CD4-positive, CD25-positive, alpha-beta regulatory T cell (primary cell): ENCODE data around the gene FAM200B. TPM values are rescaled to one million over a fixed set of nuclear protein-coding genes. Genes with fewer than 3 reads are reported as not detected.
A peak's percentile ranks its signal among the peaks of the same experiment; 100 is the strongest.

Experiments used
- ATAC-seq, 2 donors: fragments of 150-1000 bp; cut with Tn5 transposase; one replicate each; pipeline ENCODE4 v1.10.0; 2021; ENCODE audit warnings: low read depth in 2 of 2, moderate number of reproducible peaks in 2 of 2, moderate library complexity in 1 of 2
- DNase-seq, 3 donors: peaks; one replicate each; pipeline versions ENCODE4 v3.0.0 to v3.0.0-alpha.2; 2012 to 2022; ENCODE audit warnings: mixed read lengths in 1 of 3
- H3K27ac ChIP-seq: one replicate; pipeline ENCODE4 v1.7.0; 2013; ENCODE audit warnings: mild to moderate bottlenecking, low read length; ENCODE audit not compliant: insufficient read depth, poor library complexity, severe bottlenecking
- H3K27me3 ChIP-seq: one replicate; pipeline ENCODE4 v1.7.0; 2013; ENCODE audit warnings: low read length; ENCODE audit not compliant: control insufficient read depth, insufficient read depth
- H3K36me3 ChIP-seq: one replicate; pipeline ENCODE4 v1.7.0; 2013; ENCODE audit warnings: mild to moderate bottlenecking, low read length, moderate library complexity; ENCODE audit not compliant: control insufficient read depth, insufficient read depth
- H3K4me1 ChIP-seq: 2 replicates; pipeline ENCODE4 v1.7.0; 2013; ENCODE audit warnings: mild to moderate bottlenecking, low read length; ENCODE audit not compliant: insufficient read depth, control insufficient read depth, poor library complexity, severe bottlenecking
- H3K4me3 ChIP-seq: one replicate; pipeline ENCODE4 v1.7.0; 2013; ENCODE audit warnings: low read depth, mild to moderate bottlenecking, low read length, moderate library complexity
- H3K9me3 ChIP-seq, 2 experiments: 1 replicate in 1 of 2; 2 replicates in 1 of 2; pipeline ENCODE4 v1.7.0; 2013; ENCODE audit warnings: low read length in 2 of 2, mild to moderate bottlenecking in 1 of 2, moderate library complexity in 1 of 2; ENCODE audit not compliant: control insufficient read depth in 2 of 2
- H3K27ac Mint-ChIP-seq, 3 donors: one replicate each; pipeline ENCODE4 v1.8.0; 2020 to 2022; ENCODE audit warnings: mild to moderate bottlenecking in 3 of 3, mixed read lengths in 3 of 3, moderate library complexity in 2 of 3
- H3K27me3 Mint-ChIP-seq: one replicate; pipeline ENCODE4 v1.8.0; 2022; ENCODE audit warnings: mild to moderate bottlenecking, mixed read lengths
- H3K36me3 Mint-ChIP-seq: one replicate; pipeline ENCODE4 v1.8.0; 2020; ENCODE audit warnings: mixed read lengths
- H3K4me1 Mint-ChIP-seq, 4 donors: one replicate each; pipeline ENCODE4 v1.8.0; 2020 to 2022; ENCODE audit warnings: mixed read lengths in 4 of 4, mild to moderate bottlenecking in 1 of 4
- H3K4me3 Mint-ChIP-seq, 4 donors: one replicate each; pipeline ENCODE4 v1.8.0; 2020 to 2022; ENCODE audit warnings: mild to moderate bottlenecking in 4 of 4, mixed read lengths in 4 of 4, moderate library complexity in 3 of 4
- H3K9me3 Mint-ChIP-seq, 7 donors: one replicate each; pipeline ENCODE4 v1.8.0; 2020 to 2022; ENCODE audit warnings: mixed read lengths in 7 of 7, mild to moderate bottlenecking in 3 of 7, moderate library complexity in 2 of 7
- polyA plus RNA-seq, 4 donors: library from polyadenylated mRNA; unstranded; fragments of 300-500 nt; fragmentation: Illumina TruSeq; gene quantifications; one replicate each; pipeline ENCODE4 v1.2.3, GENCODE V29; 2021
- total RNA-seq: library from RNA; stranded (reverse); gene quantifications from one replicate; pipeline ENCODE4 v1.2.3, GENCODE V29; 2022

Gene FAM200B
- total and polyA plus RNA-seq, 5 donors from 2014 or later, result 21.0 to 120 (median 97.4) TPM

DNA sequence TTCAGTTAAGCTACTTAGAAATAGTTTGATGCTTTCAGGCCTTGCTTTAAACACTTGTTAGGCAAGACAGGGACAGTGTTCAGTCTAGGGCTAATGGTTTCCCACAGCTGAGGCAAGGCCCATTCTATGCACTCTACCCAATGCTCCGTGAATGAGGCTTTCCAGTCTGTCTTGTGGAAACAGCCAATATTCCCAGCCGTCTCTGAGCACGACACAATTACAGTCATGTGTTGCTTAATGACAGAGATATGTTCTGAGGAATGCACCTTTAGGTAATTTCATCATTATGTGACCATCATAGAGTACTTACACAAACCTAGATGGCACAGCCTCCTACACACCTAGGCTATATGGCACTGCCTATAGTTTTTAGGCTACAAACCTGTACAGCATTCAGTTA, 9.5 kb upstream of the FAM200B start:
- Mint-ChIP-seq H3K4me3 (no peak overlapping the region), H3K36me3 (no peaks in the 10 kb centered on the region), H3K27ac (no peak overlapping the region), H3K4me1 (peaks cover 0 to 13% (median 3%) of the 10 kb centered on the region in 4 donors), H3K27me3 (no peaks in the 10 kb centered on the region), H3K9me3 (no peaks in the 10 kb centered on the region)
- no peak for ATAC-seq
- Histone ChIP-seq H3K4me1 (no peaks in the 10 kb centered on the region), H3K36me3 (no peaks in the 10 kb centered on the region), H3K4me3 (no peak overlapping the region), H3K27me3 (no peaks in the 10 kb centered on the region), H3K27ac (no peak overlapping the region), H3K9me3 (no peaks in the 10 kb centered on the region)
- DNase-seq, result no peak

DNA sequence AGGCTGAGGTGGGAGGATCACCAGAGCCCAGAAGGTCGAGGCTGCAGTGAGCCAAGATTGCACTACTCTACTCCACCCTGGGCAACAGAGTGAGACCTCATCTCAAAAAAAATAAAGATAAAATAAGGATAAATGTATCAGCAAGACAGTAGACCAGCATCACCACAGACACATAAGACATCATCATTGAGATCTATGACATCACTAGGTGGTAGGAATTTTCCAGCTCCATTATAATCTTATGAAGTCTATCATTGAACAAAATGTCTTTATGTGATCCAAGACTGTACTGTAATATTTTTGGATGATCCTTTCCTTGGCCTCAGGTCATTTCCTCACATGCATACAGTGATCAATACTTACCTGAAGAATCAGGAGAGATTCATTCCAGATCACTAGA, 8.3 kb upstream of the FAM200B start:
- no peaks in the 10 kb centered on the region for H3K36me3 ChIP-seq
- no peak overlapping the region for H3K27ac ChIP-seq
- no peaks in the 10 kb centered on the region for H3K27me3 ChIP-seq
- H3K9me3 Mint-ChIP-seq, result no peaks in the 10 kb centered on the region
- no peaks in the 10 kb centered on the region for H3K9me3 ChIP-seq
- ATAC-seq (no peak), DNase-seq (no peak)
- no peaks in the 10 kb centered on the region for H3K27me3 Mint-ChIP-seq
- no peak overlapping the region for H3K4me3 ChIP-seq
- H3K4me3 Mint-ChIP-seq, result no peak overlapping the region
- no peaks in the 10 kb centered on the region for H3K36me3 Mint-ChIP-seq
- H3K4me1 Mint-ChIP-seq, result peaks cover 0 to 13% (median 3%) of the 10 kb centered on the region in 4 donors
- no peaks in the 10 kb centered on the region for H3K4me1 ChIP-seq
- peak overlapping the region in 1 of 3 donors; percentile 58 for H3K27ac Mint-ChIP-seq

DNA sequence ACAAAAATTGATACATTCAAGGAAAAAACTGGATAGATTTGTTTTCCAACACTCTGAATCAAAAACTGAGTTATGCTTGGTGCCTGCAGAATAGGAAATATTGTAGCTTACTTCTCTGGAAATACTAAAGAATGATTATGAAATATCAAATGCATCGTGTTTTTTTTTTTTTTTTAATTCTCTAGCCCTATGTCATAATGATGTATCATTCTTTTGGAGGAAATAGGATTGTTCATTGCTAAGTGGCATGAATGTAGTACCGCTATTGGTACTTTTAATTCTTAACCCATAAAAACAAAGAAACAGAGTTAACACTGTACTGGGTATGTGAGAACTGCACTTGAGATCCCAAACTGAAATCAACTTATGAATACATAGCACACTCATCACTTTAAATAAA, 7.6 kb upstream of the FAM200B start:
- DNase-seq, result no peak
- ATAC-seq, result no peak
- H3K4me3 Mint-ChIP-seq, result no peak overlapping the region
- no peak overlapping the region for H3K27ac ChIP-seq
- H3K4me1 Mint-ChIP-seq, result peaks cover 0 to 8% (median under 1%) of the 10 kb centered on the region in 4 donors
- H3K9me3 Mint-ChIP-seq, result no peaks in the 10 kb centered on the region
- H3K27me3 ChIP-seq, result no peaks in the 10 kb centered on the region
- peak overlapping the region in 1 of 3 donors; percentile 58 for H3K27ac Mint-ChIP-seq
- H3K36me3 Mint-ChIP-seq, result no peaks in the 10 kb centered on the region
- H3K4me1 ChIP-seq, result no peaks in the 10 kb centered on the region
- no peaks in the 10 kb centered on the region for H3K36me3 ChIP-seq
- no peak overlapping the region for H3K4me3 ChIP-seq
- H3K27me3 Mint-ChIP-seq, result no peaks in the 10 kb centered on the region
- H3K9me3 ChIP-seq, result no peaks in the 10 kb centered on the region

DNA sequence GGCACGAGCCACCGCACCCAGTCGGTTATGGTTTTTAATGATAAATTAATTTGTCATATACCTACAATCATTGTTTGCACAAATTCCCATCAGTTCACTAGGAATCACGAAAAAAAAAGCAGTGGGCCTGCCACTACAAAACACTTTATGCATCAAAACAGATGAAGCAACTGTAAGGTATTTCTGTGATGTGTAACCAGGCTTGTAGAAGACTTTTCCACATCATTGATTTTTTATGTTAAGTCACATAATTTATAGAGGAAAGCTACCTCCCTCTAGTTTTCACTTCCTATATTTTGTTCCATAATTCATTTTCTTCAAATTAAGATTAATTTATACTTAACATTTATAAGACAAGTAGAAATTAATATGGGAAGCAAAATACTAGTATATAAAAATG, 6.7 kb upstream of the FAM200B start:
- Histone ChIP-seq H3K9me3 (no peaks in the 10 kb centered on the region), H3K36me3 (no peaks in the 10 kb centered on the region), H3K27ac (no peak overlapping the region), H3K4me3 (no peak overlapping the region), H3K4me1 (no peaks in the 10 kb centered on the region), H3K27me3 (no peaks in the 10 kb centered on the region)
- no peaks in the 10 kb centered on the region for H3K27me3 Mint-ChIP-seq
- no peaks in the 10 kb centered on the region for H3K36me3 Mint-ChIP-seq
- no peak overlapping the region for H3K4me3 Mint-ChIP-seq
- H3K9me3 Mint-ChIP-seq, result no peaks in the 10 kb centered on the region
- ATAC-seq (no peak), DNase-seq (no peak)
- no peak overlapping the region for H3K27ac Mint-ChIP-seq
- H3K4me1 Mint-ChIP-seq, result peaks cover 0 to 11% (median 2%) of the 10 kb centered on the region in 4 donors

DNA sequence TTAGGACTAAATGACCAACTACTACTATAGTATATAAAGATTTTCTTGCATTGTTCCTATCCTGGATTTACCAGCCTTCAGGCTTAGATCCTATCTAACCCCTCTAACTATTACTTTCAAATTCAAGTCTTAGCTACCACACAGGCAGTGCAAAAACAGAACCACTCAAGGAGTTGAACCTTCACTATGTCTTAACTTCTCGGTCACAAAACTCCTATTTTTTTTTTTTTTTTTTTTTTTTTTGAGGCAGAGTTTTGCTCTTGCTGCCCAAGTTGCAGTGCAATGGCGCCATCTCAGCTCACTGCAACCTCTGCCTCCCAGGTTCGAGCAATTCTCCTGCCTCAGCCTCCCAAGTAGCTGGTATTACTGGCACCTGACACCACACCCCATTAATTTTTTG, 6.3 kb upstream of the FAM200B start:
- no peak overlapping the region for H3K27ac ChIP-seq
- H3K27me3 ChIP-seq, result no peaks in the 10 kb centered on the region
- Mint-ChIP-seq H3K27ac (no peak overlapping the region), H3K27me3 (no peaks in the 10 kb centered on the region), H3K4me3 (no peak overlapping the region), H3K36me3 (no peaks in the 10 kb centered on the region), H3K4me1 (peaks cover 0 to 14% (median 3%) of the 10 kb centered on the region in 4 donors), H3K9me3 (no peaks in the 10 kb centered on the region)
- no peak overlapping the region for H3K4me3 ChIP-seq
- no peaks in the 10 kb centered on the region for H3K36me3 ChIP-seq
- DNase-seq (no peak), ATAC-seq (no peak)
- H3K4me1 ChIP-seq, result no peaks in the 10 kb centered on the region
- no peaks in the 10 kb centered on the region for H3K9me3 ChIP-seq

DNA sequence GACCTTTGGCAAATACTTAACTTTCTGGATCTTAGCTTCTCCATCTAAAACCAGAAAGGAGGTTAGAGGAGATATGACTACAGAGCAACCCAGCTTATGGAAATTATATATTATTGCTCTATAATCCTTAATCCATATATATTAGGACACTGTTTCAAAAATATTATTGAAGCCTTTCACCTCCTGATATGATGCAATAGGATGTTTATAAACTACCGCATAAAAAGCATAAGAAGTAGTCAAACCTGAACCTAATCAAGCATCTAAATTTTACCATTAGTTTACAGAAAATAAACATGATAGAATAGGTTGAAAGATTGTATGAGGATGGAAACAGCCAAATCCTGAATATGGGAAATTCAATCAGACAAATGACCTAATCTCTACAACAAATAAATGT, 5.6 kb upstream of the FAM200B start:
- DNase-seq (no peak), ATAC-seq (no peak)
- Histone ChIP-seq H3K9me3 (no peaks in the 10 kb centered on the region), H3K36me3 (no peaks in the 10 kb centered on the region), H3K27me3 (no peaks in the 10 kb centered on the region), H3K4me3 (no peak overlapping the region), H3K27ac (no peak overlapping the region), H3K4me1 (peaks cover 3% of the 10 kb centered on the region)
- Mint-ChIP-seq H3K27me3 (no peaks in the 10 kb centered on the region), H3K27ac (no peak overlapping the region), H3K36me3 (no peaks in the 10 kb centered on the region), H3K4me1 (peaks cover 0 to 14% (median 4%) of the 10 kb centered on the region in 4 donors), H3K9me3 (no peaks in the 10 kb centered on the region), H3K4me3 (no peak overlapping the region)

DNA sequence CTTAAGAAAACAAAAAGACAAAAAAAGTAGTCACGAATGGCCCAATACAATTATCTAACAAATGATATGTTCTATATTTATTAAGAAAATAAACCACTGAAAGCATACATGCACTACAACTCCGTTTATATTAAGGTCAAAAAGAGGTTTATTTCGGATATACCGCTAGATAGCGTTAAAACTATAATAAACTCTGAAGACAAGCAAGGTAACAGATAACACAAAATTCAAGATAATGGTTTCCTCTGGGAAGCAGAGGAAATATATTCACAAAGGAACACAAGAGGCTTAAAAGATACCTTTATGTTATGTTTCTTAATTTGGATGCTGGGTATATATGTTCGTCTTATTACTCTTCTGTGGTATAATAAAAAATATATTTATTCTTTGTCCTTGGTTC, 4.7 kb upstream of the FAM200B start:
- DNase-seq (no peak), ATAC-seq (no peak)
- no peak overlapping the region for H3K4me3 ChIP-seq
- no peaks in the 10 kb centered on the region for H3K27me3 ChIP-seq
- H3K9me3 ChIP-seq, result no peaks in the 10 kb centered on the region
- no peaks in the 10 kb centered on the region for H3K36me3 ChIP-seq
- H3K4me3 Mint-ChIP-seq, result no peak overlapping the region
- H3K9me3 Mint-ChIP-seq, result no peaks in the 10 kb centered on the region
- H3K4me1 Mint-ChIP-seq, result peaks cover 0 to 16% (median 7%) of the 10 kb centered on the region in 4 donors
- H3K27ac ChIP-seq, result no peak overlapping the region
- H3K4me1 ChIP-seq, result peaks cover 8% of the 10 kb centered on the region
- no peaks in the 10 kb centered on the region for H3K27me3 Mint-ChIP-seq
- no peak overlapping the region for H3K27ac Mint-ChIP-seq
- no peaks in the 10 kb centered on the region for H3K36me3 Mint-ChIP-seq

DNA sequence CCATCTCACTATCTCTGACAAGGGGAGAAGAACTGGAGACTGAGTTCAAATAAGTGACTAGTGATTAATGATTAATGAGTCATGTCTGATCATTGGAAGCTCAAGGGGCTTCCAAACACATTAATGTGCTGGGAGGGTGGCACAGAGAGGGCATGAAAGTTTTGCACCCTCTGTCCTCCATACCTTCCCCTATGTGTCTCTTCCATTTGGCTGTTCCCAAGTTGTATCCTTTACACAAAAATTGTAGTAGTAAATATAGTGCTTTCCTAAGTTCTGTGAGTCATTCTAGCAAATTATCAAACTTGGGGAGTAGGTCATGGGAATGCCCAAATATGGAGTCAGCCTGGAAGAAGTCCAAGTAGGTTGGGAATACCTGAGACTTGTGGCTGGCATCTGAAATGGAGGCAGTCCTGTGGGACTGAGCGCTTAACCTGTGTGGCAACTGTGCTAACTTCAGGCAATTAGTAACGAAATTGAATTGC, 4.1 kb upstream of the FAM200B start:
- Histone ChIP-seq H3K27me3 (no peaks in the 10 kb centered on the region), H3K9me3 (no peaks in the 10 kb centered on the region), H3K27ac (no peak overlapping the region), H3K4me1 (peaks cover 13% of the 10 kb centered on the region), H3K36me3 (no peaks in the 10 kb centered on the region), H3K4me3 (no peak overlapping the region)
- no peaks in the 10 kb centered on the region for H3K27me3 Mint-ChIP-seq
- peaks cover 3 to 20% (median 13%) of the 10 kb centered on the region in 4 donors for H3K4me1 Mint-ChIP-seq
- no peak overlapping the region for H3K27ac Mint-ChIP-seq
- no peak for DNase-seq
- ATAC-seq, result no peak
- peak overlapping the region in 2 of 4 donors; percentile 56 to 76 for H3K4me3 Mint-ChIP-seq
- no peaks in the 10 kb centered on the region for H3K36me3 Mint-ChIP-seq
- no peaks in the 10 kb centered on the region for H3K9me3 Mint-ChIP-seq
